ENCODE data around the gene FANCE.
"Not testable (repeated sequence)": the region's sequence is repeated elsewhere in the genome, so short reads cannot be mapped to it uniquely, and the experiment has no call there.

Gene FANCE

DNA sequence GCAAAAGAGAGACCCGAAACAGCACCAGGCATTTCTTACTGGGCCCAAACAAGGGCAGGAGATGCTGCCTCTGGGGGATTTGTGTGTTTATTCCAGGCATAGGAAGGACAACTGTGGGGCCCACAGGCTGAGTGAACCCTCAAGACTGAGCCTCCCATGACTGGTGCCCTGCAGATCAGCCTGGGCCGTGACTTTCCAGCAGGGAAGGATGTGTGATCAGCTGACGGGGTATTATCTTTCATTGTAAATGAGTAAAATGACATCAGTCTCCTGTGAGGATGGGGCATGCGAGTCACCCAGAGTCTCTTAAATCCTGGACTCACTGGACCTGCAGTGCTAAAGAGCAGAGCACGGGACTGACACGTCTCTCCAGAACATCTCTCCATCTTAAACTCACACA is 48.6 kb downstream of the FANCE start:
- no peak for DNase-seq

DNA sequence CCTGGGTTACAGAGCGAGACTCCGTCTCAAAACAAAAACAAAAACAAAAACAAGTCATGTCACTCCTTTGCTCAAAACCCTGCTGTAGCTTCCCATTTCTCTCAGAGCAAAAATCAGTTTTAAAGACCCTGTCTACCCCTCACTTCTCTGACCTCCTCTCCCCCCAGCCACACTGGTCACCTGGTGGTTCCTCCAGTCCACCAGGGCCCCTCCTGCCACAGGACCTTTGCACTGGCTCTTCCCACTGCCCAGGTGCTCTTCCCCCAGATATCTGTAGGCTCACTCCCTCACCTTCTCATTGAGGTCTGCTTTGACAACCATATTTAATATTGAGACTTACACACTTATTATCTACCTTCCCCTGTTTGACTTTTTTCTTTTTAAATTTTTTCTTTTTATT is 49.6 kb downstream of the FANCE start:
- DNase-seq = no peak

DNA sequence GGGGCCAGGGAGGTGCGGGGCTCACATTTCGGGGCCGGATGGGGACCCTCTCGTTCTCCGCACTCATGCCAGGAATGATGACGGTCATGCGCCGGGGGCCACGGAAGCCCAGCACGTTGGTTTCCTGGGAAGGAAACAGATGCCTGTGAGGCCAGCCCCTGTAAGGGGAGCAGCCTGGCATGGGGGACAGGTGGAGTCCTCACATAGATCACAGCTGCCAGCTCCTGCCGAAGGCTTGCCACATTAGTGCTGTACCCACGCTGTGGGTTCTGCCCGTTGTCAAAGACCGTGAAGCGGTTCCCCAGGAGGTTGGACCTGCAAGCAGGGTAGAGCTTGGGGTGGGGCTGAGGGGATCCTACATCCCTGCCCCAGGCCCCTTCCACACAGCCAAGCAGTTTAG is 51.4 kb downstream of the FANCE start:
- DNase-seq = no peak

DNA sequence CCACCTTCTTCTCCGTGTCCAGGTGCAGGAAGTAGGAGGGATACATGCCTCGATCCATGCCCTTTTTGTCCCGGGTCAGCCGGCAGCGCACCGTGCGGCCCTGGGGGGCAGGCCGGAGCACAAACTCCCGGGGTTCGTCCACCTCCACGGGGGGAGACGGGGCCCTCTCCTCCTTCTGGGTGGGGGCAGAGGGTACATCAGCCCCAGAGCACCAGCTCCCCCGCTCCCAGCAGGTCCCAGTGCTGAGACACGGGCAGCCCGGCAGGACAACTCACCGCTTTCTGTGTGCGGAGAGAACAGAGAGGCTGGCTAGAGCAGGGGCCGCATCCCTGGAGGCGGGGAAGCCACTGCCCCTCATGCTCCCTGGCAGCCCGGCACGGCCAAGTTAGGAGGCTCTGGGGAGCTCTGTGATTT is 53.9 kb downstream of the FANCE start:
- DNase-seq = no peak

DNA sequence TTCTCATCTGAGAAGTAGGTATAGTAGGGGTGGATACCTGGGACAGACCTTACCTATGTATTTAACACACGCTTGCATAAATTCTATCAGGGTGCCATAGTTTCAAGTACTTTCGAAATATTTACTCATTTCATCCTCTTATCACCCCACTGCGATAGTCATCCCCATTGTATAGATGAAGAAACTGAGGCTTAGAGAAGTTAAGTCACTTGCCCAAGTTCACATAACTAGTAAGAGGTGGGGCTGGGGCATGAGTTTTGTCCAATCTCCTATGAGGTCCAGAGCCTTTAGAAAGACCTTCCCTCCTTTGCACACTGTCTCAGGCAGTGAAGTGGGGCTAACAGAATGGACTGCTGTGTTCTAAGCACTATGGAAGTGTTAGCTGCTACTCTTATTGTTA is 54.4 kb downstream of the FANCE start:
- no peak for DNase-seq

DNA sequence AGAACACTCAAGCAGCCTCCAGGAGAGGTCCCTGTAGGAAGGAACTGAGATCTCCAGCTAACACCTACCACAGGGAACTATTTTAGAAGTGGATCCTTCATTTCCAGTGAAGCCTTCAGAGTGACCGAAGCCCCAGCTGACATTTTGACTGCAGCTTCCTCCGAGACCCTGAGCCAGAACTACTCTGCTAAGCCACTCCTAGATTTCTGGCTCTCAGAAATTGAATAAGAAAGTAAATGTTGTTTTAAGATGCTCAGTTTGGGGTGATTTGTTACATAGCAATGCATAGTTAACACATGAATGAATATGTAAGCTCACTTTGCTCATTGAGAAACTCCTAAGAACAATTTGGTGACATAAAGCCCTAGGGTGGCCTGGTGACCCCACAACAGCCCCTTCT is 55.1 kb downstream of the FANCE start:
- no peak for DNase-seq

DNA sequence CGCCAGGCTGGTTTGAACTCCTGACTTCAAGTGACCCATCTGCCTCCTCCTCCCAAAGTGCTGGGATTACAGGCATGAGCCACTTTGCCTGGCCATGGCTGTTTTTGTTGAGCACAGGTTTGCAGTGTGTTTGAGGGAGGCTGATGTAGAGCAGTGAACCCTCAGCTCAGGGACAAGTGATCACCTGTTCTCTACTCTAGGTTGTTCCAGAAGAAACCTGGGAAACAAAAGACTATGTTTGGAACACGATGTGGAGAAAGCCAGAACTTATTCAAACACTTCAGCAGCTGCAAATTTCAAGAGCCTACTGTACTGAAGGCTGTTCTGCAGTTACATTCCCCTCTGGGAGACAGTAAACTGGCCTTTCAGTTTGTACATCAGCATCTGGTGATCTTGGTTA is 55.9 kb downstream of the FANCE start:
- DNase-seq = no peak

DNA sequence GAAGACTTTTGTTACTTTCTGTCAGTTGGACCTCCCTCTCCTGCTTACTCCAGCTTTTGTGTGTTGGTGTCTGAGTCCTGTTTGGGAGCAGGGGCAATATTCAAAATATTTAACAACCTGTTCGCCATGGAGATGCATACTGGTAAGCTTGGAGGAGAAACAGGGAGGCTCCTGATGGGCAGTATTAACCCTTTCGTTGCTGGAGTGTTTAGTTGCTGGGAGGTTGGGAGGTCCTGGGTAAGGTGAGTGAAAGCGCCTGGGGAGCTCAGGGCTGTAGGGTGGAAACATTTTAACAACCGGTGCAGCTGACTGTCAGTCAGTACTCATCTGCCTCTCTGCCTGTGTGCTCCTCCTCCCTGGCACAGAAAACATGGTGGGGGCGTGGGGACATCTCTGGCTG is 56.4 kb downstream of the FANCE start:
- DNase-seq = no peak

DNA sequence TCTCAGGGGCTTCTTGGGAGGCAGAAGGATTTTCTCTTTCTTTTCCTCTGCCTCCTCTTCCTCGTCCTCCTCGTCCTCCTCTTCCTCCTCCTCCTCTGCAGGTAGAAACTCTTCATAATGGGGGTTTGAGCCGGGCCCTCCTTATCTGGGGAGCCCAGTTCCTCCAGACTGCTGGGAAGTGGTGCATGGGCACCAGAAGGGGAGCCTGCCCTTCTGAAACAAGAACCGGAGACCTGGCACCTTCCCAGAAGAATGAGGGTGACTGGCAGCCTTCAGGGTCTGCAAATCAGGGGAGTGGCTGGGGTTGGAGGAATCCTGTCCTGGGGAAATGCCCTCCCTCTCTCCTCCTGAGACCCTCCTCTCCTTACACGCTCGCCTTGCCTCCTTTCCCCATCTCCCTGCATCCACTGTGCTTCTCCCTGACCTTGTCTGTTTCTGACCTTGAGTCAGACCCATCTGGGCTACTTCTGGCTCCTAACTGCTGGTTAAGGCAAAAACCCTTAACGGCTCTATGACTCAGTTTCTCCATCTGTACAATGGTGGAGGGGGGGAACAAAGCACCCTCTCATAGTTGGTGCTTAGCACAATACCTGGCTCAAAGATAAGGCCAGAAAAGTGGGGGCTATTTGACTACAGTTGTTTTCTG is 58.9 kb downstream of the FANCE start:
- no peak for DNase-seq

DNA sequence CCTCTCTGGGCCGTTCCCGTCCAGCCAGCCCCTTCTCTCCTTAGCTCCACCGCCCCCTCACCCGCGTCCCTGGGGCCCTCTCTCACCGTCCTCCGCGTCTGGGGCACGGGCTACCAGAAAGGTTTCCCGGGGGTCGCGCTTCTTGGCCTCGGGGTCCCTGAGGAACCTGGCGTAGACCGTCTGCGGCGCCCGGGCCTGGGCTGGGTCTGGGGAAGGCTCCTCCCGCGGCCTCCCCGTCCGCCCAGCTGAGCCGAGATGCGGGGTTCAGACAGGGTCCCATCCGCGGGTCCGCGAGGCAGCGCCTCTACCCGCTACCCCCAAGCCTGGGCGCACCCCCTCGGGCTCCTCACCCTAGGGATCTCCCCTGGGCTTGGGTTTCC is 59.4 kb downstream of the FANCE start:
- no peak for DNase-seq

DNA sequence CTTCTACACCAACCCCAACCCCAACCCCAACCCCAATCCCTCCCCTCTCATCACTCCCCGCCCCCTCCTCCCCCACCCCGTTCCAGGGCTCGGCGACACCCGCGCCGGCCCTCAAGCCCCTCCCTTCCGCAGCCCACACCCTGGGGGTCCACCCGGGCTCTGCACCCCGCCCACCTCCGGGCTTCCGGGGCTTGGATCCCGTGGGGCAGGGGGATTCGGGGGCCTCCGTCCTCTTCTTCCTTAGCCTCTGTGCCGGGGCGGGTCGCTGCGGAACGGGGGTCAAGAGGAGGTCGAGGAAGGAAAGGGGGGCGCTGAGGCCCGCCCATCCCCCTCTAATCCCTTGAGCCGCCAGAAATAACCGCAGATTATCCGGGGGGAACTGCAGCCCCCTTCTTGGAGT is 59.9 kb downstream of the FANCE start:
- no peak for DNase-seq

DNA sequence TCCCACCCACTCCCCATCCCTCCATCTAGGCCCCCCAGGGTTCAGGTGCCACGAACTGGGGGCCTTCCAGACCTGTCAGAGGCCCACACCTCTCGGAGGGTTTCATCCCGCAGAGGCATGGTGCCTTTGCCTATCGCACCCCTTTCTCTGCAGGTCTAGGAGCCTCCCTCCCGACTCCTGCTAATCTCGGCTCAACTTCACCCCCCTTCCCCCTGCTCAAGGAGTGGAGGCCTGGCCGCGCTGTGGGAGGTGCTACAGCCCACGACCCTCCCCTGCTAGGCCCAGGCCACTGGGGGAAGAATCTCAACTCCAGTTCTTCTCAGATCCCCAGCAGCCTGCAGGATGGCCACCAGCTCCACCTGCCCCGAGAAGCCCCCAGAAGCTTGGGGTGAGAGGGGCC is 60.6 kb downstream of the FANCE start, which contains the start of gene TULP1:
TULP1 (minus strand) TSS at position 157 of the 400 bp plus-strand sequence; CDS start at position 119, 38 bp downstream.
- no peak for DNase-seq

DNA sequence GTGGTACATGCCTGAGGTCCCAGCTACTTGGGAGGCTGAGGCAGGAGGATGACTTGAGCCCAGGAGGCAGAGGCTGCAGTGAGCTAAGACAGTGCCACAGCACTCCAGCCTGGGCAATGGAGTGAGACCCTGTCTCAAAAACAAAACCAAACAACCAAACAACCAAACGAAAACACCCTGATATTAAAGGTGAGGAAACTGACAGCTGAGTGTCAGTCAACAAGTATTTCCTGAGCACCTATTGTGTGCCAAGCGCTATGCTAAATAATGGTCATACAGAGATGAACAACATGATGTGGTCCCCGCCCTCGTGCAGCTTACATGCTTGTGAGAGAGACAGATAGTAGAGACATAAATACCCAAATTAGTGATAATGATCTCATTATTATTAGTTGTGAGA is 62.4 kb downstream of the FANCE start:
- DNase-seq = no peak

DNA sequence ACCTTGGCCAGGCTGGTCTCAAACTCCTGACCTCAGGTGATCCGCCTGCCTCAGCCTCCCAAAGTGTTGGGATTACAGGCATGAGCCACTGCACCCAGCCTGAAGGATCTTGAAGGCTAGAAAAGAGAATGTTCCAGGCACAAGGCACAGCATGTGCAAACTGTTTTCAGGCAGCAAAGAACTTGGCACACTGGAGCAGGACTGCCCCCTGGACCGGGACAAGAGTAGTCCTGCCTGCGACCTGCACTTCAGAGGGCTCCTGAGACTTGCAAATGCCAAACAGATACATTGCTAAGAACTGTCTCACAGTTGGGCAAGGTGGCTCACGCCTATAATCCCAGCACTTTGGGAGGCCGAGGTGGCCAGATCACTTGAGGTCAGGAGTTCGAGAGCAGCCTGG is 63.8 kb downstream of the FANCE start:
- DNase-seq = not testable (repeated sequence)
